Measurements from ENCODE around the gene ANKMY2.

Gene ANKMY2

DNA sequence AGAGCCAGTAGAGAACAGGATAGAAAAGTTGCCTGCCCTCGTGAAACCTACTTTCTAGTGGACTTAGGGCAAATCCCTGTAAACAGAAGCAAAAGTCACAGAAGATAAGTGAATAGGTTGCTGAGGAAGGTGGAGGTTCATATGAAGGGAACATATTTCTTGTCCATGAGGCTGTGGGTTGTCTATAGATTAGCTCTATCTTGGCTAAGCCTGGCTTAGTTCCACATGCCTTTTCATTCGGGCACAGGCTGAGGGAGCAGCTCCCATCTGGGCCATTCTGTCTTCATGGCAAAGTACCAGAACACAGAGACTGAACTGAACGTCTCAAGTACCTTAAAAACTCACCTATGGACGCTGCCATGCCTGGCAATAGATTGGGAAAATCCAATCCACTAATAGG lies 45.7 kb upstream of the ANKMY2 start:
- H3K4me3 ChIP-seq (replicated peaks; ENCODE audit: insufficient read depth, low read length): no peak overlapping the region
- no peak overlapping the region for H3K27ac ChIP-seq (replicated peaks)
- TF ChIP-seq SPI1 (IDR thresholded peaks at IDR 0.05; ENCODE audit: borderline replicate concordance, low read depth) (no peak), GABPA (IDR thresholded peaks at IDR 0.05; ENCODE audit: low read depth) (no peak), POLR2AphosphoS5 (IDR thresholded peaks at IDR 0.05; ENCODE audit: low read depth) (no peak)
- TF ChIP-seq, protein P1, sequence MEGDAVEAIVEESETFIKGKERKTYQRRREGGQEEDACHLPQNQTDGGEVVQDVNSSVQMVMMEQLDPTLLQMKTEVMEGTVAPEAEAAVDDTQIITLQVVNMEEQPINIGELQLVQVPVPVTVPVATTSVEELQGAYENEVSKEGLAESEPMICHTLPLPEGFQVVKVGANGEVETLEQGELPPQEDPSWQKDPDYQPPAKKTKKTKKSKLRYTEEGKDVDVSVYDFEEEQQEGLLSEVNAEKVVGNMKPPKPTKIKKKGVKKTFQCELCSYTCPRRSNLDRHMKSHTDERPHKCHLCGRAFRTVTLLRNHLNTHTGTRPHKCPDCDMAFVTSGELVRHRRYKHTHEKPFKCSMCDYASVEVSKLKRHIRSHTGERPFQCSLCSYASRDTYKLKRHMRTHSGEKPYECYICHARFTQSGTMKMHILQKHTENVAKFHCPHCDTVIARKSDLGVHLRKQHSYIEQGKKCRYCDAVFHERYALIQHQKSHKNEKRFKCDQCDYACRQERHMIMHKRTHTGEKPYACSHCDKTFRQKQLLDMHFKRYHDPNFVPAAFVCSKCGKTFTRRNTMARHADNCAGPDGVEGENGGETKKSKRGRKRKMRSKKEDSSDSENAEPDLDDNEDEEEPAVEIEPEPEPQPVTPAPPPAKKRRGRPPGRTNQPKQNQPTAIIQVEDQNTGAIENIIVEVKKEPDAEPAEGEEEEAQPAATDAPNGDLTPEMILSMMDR (IDR thresholded peaks at IDR 0.05; ENCODE audit: insufficient read depth, low read length): no peak
- TF ChIP-seq, protein P2, sequence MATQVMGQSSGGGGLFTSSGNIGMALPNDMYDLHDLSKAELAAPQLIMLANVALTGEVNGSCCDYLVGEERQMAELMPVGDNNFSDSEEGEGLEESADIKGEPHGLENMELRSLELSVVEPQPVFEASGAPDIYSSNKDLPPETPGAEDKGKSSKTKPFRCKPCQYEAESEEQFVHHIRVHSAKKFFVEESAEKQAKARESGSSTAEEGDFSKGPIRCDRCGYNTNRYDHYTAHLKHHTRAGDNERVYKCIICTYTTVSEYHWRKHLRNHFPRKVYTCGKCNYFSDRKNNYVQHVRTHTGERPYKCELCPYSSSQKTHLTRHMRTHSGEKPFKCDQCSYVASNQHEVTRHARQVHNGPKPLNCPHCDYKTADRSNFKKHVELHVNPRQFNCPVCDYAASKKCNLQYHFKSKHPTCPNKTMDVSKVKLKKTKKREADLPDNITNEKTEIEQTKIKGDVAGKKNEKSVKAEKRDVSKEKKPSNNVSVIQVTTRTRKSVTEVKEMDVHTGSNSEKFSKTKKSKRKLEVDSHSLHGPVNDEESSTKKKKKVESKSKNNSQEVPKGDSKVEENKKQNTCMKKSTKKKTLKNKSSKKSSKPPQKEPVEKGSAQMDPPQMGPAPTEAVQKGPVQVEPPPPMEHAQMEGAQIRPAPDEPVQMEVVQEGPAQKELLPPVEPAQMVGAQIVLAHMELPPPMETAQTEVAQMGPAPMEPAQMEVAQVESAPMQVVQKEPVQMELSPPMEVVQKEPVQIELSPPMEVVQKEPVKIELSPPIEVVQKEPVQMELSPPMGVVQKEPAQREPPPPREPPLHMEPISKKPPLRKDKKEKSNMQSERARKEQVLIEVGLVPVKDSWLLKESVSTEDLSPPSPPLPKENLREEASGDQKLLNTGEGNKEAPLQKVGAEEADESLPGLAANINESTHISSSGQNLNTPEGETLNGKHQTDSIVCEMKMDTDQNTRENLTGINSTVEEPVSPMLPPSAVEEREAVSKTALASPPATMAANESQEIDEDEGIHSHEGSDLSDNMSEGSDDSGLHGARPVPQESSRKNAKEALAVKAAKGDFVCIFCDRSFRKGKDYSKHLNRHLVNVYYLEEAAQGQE (IDR thresholded peaks at IDR 0.05; ENCODE audit: insufficient replicate concordance, low read depth): no peak
- H3K27me3 ChIP-seq (ENCODE audit: insufficient read depth, poor library complexity, severe bottlenecking): no peaks in the 10 kb centered on the region
- DNase-seq (ENCODE audit: low read depth in 1 of 2, low spot score in 1 of 2): no peak

DNA sequence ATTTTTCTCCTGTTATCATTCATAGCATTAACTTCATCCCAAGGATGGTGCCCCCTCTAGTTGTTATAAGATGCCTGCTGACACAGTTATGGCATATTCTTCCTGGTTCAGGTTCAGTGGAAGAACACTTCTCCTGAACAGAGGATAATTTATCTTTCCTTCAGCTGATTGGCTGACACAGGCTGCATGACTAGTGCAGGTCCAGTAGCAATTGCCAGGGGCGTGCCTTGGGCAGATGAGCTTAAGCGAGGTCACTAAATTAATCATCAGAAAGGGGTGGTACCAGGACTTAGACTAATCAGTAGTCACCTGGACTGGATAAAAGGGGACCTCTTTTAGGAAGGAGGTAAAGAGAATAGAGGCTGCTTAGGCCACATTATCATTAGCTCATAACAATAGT lies 42.7 kb upstream of the ANKMY2 start:
- no peak overlapping the region for H3K4me3 ChIP-seq (replicated peaks; ENCODE audit: insufficient read depth, low read length)
- H3K27ac ChIP-seq (replicated peaks): no peak overlapping the region
- no peaks in the 10 kb centered on the region for H3K27me3 ChIP-seq (ENCODE audit: insufficient read depth, poor library complexity, severe bottlenecking)
- no peak for DNase-seq (ENCODE audit: low read depth in 1 of 2, low spot score in 1 of 2)
- TF ChIP-seq, protein P1 (IDR thresholded peaks at IDR 0.05; ENCODE audit: insufficient read depth, low read length): no peak
- TF ChIP-seq GABPA (IDR thresholded peaks at IDR 0.05; ENCODE audit: low read depth): no peak
- TF ChIP-seq, protein P2 (IDR thresholded peaks at IDR 0.05; ENCODE audit: insufficient replicate concordance, low read depth): no peak
- TF ChIP-seq POLR2AphosphoS5 (IDR thresholded peaks at IDR 0.05; ENCODE audit: low read depth): no peak
- no peak for TF ChIP-seq SPI1 (IDR thresholded peaks at IDR 0.05; ENCODE audit: borderline replicate concordance, low read depth)

DNA sequence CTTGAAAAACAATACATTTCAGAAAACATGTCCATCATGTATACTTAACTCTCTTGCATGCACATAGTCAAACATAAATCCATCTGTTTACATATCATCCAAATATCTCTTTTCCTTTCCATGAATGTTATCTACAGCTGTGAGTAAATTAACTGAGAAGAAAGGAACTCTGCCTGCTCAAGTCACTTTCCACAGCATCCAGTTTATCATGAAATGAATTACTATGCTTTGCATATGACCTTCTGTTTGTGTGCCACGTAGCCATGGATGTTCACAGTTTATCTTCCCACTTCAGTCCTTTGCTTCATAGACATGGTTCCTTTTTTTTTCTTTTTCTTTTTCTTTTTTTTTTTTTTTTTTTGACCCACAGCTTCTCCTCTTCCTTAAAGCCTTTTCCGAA lies 40.0 kb upstream of the ANKMY2 start:
- H3K27ac ChIP-seq (replicated peaks): no peak overlapping the region

More for the DNA sequence above, 40.0 kb upstream of the ANKMY2 start:
- H3K27me3 ChIP-seq (ENCODE audit: insufficient read depth, poor library complexity, severe bottlenecking): no peaks in the 10 kb centered on the region
- no peak for DNase-seq (ENCODE audit: low read depth in 1 of 2, low spot score in 1 of 2)
- TF ChIP-seq GABPA (IDR thresholded peaks at IDR 0.05; ENCODE audit: low read depth) (no peak), POLR2AphosphoS5 (IDR thresholded peaks at IDR 0.05; ENCODE audit: low read depth) (no peak), SPI1 (IDR thresholded peaks at IDR 0.05; ENCODE audit: borderline replicate concordance, low read depth) (no peak)
- TF ChIP-seq, protein P2 (IDR thresholded peaks at IDR 0.05; ENCODE audit: insufficient replicate concordance, low read depth): no peak
- TF ChIP-seq, protein P1 (IDR thresholded peaks at IDR 0.05; ENCODE audit: insufficient read depth, low read length): no peak
- no peak overlapping the region for H3K4me3 ChIP-seq (replicated peaks; ENCODE audit: insufficient read depth, low read length)

Measured in HL-60 (cell line).